GM12874 (cell line): ENCODE data around the gene PIRT.

Experiments
- TF ChIP-seq, protein P1 (sequence below): IDR thresholded peaks from 2 replicates; pipeline ENCODE4 v1.5.1; 2011; ENCODE audit warnings: low read depth, mild to moderate bottlenecking, control low read depth, low read length, moderate library complexity; ENCODE audit not compliant: insufficient read depth

PIRT gene

DNA sequence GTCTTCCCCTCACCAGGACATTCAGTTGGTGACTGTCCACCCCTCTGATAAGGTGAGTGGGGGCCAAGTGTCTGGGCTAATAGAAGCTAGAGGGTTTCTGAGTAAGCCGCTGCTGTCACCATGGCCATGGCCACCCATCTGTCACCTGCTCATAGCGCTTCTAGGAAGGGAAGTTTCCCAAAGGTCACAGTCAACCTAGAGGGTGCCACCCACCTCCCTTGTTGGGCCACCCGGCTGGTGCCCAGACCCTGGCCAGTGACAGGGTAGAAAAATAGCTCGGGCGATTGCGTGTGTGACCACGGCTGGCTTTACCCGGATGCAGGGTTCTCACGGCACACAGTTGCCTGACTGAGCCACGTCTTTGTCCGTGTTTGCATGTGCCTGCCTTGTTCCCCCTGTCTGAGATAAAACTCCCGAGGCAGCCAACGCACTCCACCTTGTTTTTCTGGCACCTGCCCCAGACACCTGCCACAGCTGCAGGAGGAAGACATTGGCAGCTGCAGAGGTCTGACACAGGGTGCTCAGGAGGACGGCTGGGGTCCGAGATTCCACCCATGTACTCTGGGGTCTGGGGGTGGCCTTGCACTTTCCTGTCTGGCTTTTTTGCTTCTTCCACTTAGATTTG, 809 bp downstream of the PIRT start:
- TF ChIP-seq, protein P1, sequence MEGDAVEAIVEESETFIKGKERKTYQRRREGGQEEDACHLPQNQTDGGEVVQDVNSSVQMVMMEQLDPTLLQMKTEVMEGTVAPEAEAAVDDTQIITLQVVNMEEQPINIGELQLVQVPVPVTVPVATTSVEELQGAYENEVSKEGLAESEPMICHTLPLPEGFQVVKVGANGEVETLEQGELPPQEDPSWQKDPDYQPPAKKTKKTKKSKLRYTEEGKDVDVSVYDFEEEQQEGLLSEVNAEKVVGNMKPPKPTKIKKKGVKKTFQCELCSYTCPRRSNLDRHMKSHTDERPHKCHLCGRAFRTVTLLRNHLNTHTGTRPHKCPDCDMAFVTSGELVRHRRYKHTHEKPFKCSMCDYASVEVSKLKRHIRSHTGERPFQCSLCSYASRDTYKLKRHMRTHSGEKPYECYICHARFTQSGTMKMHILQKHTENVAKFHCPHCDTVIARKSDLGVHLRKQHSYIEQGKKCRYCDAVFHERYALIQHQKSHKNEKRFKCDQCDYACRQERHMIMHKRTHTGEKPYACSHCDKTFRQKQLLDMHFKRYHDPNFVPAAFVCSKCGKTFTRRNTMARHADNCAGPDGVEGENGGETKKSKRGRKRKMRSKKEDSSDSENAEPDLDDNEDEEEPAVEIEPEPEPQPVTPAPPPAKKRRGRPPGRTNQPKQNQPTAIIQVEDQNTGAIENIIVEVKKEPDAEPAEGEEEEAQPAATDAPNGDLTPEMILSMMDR, result no peak

DNA sequence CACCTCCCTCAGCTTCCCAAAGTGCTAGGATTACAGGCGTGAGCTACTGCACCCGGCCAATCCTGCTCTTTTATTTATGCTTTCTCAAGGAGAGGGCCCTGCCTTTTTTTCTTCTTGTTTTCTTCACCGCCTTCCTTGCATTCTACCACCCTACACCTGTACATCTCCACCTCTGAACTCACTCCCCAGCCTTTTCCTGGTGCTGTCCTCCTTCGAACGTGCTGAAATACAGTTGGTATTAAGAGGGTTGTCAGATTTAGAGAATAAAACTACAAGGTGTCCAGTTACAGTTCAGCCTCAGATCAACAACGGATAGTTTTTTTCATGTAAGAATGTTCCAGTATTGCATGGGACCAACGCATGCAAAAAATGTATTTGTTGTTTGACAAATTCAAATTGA, 1.7 kb downstream of the PIRT start:
- TF ChIP-seq, protein P1, result no peak

DNA sequence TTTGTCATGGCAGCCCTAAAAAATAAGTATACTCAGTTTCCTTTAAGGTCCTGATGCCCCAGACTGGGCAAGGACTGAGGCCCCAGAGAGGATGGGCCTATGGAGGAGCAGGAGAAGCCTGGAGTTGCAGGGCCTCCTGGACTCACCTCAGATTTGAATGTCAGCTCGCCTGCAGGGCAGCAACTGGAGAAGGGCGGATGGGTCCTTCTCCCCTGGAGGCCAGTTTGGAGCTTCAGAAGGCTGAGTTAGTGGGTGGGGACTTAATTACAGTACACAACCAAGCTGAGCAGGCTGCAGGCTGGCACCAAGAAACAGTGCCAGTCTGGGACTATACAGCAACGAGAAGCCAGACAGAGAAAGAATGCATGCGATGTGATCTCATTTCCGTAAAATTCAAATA, 6.2 kb downstream of the PIRT start:
- TF ChIP-seq, protein P1, result no peak

DNA sequence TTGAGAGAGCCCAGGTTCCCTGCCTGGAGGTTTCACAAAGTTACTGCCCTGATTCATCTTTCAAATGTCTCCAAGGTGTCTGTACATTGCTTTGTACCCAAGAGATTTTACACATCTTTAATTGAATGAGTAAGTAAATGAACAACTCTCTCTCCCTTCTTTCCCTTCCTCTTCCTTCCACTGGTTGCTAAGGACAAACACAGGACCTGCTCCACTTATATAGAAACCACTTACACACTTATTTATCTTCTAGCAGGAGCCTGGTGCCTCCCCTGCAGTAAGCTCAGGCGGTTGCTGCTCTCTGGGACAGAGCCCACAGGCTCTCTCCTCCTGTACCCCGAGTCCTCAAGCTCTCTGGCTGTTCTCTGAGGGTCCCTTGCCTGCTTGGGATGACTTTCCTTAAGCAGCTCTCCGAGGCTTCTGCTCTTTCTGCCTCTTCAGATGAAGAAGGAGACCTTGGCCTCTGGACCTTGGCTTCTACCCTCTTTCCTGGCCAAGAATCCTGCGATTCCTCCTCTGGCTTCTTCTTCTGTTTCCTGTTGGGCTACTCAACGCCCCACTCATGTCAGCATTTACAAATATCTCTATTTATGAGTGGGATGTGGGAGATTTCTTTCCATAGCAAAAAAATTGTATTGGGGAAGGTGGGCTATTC, 9.9 kb downstream of the PIRT start:
- TF ChIP-seq, protein P1, result no peak

DNA sequence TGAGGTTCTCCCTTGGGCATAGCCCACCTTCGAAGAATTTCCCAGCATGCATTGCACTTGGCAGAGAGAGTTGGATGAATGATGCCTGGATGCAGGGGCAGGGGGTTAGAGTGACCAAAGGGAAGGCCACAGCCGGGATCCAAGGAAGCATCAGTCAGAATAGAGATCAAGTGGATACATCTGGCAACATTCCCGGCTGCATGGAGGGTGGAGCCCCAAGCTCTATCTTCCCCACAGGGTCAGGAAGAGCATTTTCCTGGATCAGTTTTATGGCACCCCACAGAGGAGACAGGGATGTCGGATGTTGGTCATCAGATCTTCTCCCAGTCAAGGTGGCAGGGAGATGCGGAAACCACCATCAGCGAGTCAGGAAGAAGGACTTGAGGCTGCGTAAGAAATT, 13.0 kb downstream of the PIRT start:
- TF ChIP-seq, protein P1, result no peak

DNA sequence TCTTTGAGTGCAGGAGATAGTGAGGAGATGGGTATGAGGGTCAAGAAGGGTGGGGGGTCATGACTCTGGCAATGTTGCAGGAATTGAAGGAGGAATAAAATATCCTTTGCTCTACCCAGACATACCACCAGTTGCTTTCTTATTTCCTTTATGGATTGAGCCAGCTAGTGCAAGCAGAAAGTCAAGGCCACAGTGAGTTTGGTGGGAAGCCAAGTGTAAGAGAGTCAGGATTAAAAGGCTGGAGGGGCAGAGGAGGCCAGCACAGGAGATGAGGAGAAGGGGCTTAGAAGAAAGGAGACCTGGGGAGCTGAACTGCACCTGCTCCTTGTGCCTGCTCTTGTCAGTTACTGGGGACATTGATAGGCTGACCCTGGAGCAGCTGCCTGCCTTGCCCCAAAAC, 16.1 kb downstream of the PIRT start:
- TF ChIP-seq, protein P1, result no peak

DNA sequence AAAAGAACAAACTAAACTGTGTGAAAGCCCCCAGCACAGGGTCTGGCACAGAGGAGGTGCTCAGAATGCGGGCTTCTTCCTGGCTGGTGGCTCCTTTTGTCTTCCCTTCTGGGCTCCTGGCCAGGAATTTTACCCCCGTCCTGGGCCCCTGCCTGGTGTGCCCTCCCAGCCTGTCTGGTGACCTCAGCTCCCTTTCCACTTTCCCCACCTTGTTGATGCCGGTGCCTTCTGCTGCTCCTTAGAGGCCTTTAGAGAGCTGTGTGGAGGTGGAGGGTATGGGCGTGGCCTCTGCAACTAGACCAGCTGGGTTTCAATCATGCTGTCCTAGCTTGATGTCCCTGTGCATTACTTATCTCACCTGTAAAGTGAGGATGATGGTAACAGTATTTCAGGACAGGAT, 16.8 kb downstream of the PIRT start:
- TF ChIP-seq, protein P1, result no peak
